GM13977 (cell line): Measurements from ENCODE around the gene MGAT5.

Experiments used
- DNase-seq: peaks from one replicate; pipeline ENCODE4 v3.0.0; 2012; ENCODE audit warnings: low spot score
- CTCF ChIP-seq: IDR thresholded peaks from 2 replicates; pipeline ENCODE4 v1.5.1; 2012; ENCODE audit warnings: mild to moderate bottlenecking, control low read depth; ENCODE audit not compliant: insufficient read depth; ENCODE audit errors: extremely low read depth, missing control alignments
- in situ Hi-C: fragments of 300-500 bp; cut with MboI; formaldehyde crosslinking; loops from one replicate; pipeline ENCODE4 v1.12.0; 2022; ENCODE audit warnings: low sequenced_read_pairs, low pct_unique_long_range_greater_than_20kb, mixed read lengths, inconsistent platforms; ENCODE audit not compliant: unreplicated experiment

Gene MGAT5

GRCh38 chr2:134325696-134326095 lies 71.8 kb downstream of the MGAT5 start:
- TF ChIP-seq CTCF, result no peak
- in situ Hi-C loops, result no loop called here

GRCh38 chr2:134327367-134327766 lies 73.5 kb downstream of the MGAT5 start:
- DNase-seq, result no peak
- TF ChIP-seq CTCF, result no peak
- in situ Hi-C loops, result no loop called here

More at GRCh38 chr2:134325696-134326095, 71.8 kb downstream of the MGAT5 start:
- no peak for DNase-seq

- in situ Hi-C loops, result no loop called here
- DNase-seq, result no peak
- TF ChIP-seq CTCF, result no peak
Measured at GRCh38 chr2:134331081-134331480, 77.2 kb downstream of the MGAT5 start.

- no peak for DNase-seq
- in situ Hi-C loops, result no loop called here
- no peak for TF ChIP-seq CTCF
Measured at GRCh38 chr2:134333646-134334189, 79.8 kb downstream of the MGAT5 start.

- no peak for TF ChIP-seq CTCF
- DNase-seq, result no peak
- in situ Hi-C loops, result no loop called here
Measured at GRCh38 chr2:134334542-134335353, 80.9 kb downstream of the MGAT5 start.

GRCh38 chr2:134335601-134336000 lies 81.7 kb downstream of the MGAT5 start:
- no peak for DNase-seq
- in situ Hi-C loops, result no loop called here
- TF ChIP-seq CTCF, result no peak
